ENCODE results near the gene SAMHD1. TPM values are rescaled to one million over a fixed set of nuclear protein-coding genes. Genes with fewer than 3 reads are reported as not detected.

The SAMHD1 gene
- total RNA-seq, 4 donors from 2014 or later, result 178 to 620 (median 469) TPM

DNA sequence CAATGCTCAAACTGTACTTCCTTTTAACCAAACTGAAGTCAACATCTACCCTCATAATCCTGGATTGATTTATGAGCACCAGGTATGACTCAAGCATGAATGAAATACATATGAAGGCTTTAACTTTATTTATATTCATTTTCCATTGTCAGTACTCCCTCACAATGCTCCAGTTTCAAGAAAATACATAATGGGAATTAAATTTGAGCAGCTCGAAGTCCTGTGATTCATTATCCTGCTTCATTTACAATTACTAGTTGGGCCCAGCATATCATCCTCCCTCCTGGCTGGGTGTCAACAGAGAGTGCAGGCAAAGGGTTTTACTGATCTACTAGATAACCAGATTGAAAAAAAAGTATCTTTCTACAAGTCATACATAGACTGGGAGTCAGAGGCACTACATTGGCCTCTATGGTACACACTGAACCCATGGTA is 10.1 kb downstream of the SAMHD1 start:
- TF ChIP-seq, protein P1, sequence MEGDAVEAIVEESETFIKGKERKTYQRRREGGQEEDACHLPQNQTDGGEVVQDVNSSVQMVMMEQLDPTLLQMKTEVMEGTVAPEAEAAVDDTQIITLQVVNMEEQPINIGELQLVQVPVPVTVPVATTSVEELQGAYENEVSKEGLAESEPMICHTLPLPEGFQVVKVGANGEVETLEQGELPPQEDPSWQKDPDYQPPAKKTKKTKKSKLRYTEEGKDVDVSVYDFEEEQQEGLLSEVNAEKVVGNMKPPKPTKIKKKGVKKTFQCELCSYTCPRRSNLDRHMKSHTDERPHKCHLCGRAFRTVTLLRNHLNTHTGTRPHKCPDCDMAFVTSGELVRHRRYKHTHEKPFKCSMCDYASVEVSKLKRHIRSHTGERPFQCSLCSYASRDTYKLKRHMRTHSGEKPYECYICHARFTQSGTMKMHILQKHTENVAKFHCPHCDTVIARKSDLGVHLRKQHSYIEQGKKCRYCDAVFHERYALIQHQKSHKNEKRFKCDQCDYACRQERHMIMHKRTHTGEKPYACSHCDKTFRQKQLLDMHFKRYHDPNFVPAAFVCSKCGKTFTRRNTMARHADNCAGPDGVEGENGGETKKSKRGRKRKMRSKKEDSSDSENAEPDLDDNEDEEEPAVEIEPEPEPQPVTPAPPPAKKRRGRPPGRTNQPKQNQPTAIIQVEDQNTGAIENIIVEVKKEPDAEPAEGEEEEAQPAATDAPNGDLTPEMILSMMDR (IDR thresholded peaks at IDR 0.05; ENCODE audit: low read depth), result no peak

DNA sequence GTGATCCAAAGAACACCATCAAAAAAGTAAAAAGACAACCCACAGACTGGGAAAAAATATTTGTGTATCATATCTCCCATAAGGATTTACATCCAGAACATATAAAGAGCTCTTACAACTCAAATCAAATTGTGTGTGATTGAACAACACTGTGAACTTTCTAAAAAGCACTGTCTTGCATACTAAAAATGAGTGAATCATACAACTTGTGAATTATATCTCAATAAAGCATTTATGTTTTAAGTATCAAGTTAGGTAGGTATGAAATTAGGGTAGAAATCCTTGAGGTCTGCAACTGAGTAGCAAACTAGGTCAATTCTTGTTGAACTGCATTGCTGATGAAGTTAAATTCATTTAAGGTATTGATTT is 14.1 kb downstream of the SAMHD1 start:
- TF ChIP-seq, protein P1 (IDR thresholded peaks at IDR 0.05; ENCODE audit: low read depth), result no peak

DNA sequence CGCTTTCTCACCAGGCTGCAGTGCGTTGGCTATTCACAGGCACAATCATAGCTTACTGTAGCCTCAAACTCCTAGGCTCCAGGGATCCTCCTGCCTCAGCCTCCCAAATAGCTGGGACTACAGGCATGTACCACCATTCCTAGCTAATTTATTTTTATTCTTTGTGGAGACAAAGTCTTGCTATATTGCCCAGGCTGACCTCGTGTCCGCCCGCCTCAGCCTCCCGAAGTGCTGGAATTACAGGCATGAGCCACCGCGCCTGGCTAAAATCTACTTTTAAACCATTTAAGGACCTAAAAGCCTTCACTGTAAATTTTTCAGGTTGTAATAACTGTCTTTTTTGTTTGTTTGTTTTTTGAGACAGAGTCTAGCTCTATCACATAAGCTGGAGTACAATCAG is 15.2 kb downstream of the SAMHD1 start:
- TF ChIP-seq, protein P1 (IDR thresholded peaks at IDR 0.05; ENCODE audit: low read depth), result no peak

DNA sequence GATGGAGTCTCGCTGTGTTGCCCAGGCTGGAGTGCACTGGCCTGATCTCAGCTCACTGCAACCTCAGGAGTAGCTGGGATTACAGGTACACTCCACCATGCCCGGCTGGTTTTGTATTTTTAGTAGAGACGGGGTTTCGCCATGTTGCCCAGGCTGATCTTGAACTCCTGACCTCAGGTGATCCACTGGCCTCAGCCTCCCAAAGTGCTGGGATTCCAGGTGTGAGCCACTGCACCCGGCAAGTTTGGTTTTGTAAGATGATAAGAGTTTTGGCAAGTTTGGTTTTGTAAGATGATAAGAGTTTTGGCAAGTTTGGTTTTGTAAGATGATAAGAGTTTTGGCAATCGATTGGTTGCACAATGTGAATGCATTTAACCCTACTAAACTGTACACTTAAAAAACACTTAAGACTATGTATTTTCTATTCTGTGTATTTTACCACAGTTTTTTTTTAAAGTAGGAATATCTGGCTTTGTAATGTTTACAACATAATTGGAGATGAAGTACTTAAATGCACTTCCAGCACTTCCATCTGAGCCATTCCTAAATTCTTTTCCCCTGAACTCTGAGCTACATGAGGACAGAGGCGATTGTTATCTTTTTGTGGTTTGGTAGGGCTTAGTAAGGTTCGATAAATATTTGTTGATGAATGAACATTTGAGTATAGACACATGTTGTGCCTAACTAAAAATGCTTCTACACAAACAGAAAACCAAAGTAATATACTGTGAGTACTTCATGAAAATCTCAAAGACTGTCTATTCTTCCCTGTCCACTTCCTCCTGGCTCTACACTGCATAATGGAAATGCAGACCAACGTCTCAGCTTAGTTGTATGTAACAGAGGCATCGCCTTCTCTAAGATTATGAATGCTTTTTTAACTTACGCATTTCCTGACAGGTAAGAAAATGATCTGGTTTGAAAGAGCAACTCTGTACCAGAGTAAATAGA is 18.8 kb downstream of the SAMHD1 start:
- TF ChIP-seq, protein P1 (IDR thresholded peaks at IDR 0.05; ENCODE audit: low read depth), result no peak

DNA sequence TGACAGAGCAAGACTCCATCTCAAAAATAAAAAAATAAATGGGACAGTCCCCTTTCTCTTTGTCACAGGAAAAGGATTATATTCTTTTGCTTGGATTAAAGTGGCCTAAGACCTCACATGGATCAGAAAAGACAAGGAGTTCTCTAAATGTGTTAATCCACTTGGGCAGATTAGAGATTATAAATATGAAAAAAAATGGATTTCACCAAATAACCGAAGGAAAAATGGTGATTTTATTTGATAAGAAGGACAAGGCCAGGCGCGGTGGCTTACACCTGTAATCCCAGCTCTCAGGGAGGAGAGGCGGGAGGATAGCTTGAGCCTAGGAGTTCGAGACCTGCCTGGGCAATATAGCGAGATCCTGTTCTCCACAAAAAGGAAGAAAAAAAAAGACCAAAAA is 21.8 kb downstream of the SAMHD1 start:
- TF ChIP-seq, protein P1 (IDR thresholded peaks at IDR 0.05; ENCODE audit: low read depth), result no peak

DNA sequence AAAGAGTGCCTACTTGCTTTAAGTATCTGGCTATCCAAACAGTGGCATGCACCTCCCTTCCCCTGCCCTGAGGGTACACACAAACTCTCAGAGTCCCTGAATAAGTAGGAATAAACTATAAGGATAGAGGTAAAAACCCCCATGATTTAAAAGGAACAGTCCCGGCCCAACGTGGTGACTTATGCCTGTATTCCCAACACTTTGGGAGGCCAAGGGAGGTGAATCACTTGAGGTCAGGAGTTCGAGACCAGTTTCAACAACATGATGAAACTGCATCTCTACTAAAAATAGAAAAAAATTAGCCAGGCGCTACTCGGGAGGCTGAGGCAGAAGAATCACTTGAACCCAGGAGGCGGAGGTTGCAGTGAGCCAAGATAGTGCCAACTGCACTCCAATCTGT is 22.2 kb downstream of the SAMHD1 start:
- TF ChIP-seq, protein P1 (IDR thresholded peaks at IDR 0.05; ENCODE audit: low read depth), result no peak

DNA sequence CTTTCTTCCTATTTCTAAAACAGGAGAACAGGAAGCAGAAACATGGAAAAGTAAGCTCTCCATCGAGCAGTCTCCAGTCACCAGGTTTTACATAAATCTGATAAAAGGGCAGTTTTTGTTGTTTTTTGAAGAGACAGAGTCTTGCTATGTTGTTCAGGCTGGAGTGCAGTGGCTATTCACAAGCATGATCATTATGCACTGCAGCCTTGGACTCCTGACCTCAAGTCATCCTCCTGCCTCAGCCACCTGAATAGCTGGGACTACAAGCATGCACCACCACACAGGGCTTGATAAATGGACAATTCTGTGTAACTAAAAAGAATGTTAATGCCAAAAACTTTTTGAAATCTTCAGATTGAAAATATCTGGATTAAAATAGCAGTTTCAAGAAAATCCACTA is 23.8 kb downstream of the SAMHD1 start:
- TF ChIP-seq, protein P1 (IDR thresholded peaks at IDR 0.05; ENCODE audit: low read depth), result no peak
